HG03378 (cell line): ENCODE data around the gene SERPINB13.
"Not testable (repeated sequence)": the region's sequence is repeated elsewhere in the genome, so short reads cannot be mapped to it uniquely, and the experiment has no call there.

Experiments used
- ATAC-seq: cut with Tn5 transposase; IDR thresholded peaks from one replicate; pipeline ENCODE4 v1.9.1; 2021; ENCODE audit warnings: mild to moderate bottlenecking, moderate library complexity; ENCODE audit not compliant: unreplicated experiment

The SERPINB13 gene

DNA sequence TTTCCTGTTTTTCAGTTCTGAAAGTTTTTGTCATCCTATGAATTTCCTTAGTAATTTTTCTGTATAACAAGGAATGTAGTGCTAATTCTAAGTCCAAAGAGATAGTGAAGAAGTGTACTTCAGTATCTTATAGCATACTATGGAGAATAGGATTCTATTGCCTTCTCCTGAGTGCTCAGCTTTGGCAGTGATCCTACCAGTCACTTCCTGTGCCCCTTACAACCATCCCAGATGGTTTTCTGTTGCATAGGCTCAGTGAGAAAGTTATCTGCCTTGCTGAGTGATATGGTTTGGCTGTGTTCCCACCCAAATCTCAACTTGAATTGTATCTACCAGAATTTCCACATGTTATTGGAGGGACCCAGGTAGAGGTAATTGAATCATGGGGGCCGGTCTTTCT lies 57.6 kb downstream of the SERPINB13 start:
- not testable (repeated sequence) for ATAC-seq

DNA sequence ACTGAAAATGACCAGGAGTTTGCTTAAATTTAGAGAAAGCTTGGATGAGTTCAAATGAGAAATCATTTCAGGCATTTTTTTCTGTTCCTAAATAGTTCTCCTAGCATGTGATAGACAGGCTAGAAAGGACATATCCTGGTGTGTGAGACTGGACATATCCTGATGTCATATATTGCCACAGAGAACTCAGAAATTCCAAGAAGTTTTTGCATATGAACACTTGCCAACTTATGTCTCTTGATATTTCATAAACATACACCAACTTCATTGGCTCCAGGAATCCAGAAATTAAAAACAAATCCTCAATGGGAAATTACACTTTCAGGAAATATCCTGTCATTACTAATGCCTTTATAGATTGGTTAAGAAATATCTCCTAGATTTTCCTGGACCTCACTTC lies 59.8 kb downstream of the SERPINB13 start:
- ATAC-seq = no peak

DNA sequence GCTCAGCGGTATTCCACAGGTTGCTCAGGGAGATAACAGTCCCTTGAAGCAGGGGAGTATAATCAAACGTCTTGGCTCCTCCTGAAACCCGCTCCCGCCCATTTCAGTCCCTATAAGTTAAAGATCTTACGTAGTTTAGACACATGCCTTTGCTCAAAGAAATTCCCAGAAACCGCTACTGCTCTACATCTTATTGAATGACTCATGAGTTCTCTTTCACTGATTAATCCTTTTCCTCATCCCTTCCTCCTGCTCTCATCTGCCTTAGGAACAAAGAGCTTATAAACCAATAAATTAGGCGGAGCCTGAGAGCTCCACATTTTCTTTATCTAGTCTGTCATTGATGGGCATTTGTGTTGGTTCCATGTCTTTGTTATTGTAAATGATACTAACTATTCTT lies 61.1 kb downstream of the SERPINB13 start:
- no peak for ATAC-seq
